HG02840 (cell line): ENCODE data around the gene LARP4.
"Not testable (repeated sequence)": the region's sequence is repeated elsewhere in the genome, so short reads cannot be mapped to it uniquely, and the experiment has no call there.

Experiments used
- ATAC-seq: cut with Tn5 transposase; IDR thresholded peaks from one replicate; pipeline ENCODE4 v1.9.1; 2021; ENCODE audit warnings: mild to moderate bottlenecking, moderate library complexity, moderate number of reproducible peaks; ENCODE audit not compliant: unreplicated experiment, low FRiP score

The LARP4 gene

GRCh38 chr12:50520416-50521207 is 119.9 kb downstream of the LARP4 start:
- no peak for ATAC-seq

DNA sequence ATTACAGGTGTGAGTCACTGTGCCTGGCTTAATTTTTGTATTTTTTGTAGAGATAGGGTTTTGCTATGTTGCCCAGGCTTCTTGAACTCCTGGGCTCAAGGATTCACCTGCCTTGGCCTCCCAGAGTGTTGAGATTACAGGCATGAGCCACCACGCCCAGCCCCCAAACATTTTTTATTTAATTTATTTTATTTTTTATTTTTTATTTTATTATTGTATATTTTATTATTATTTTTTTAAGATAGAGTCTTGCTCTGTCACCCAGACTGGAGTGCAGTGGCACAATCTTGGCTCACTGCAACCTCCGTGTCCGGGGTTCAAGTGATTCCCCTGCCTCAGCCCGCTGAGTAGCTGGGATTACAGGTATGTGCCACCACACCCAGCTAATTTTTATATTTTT is 121.1 kb downstream of the LARP4 start:
- not testable (repeated sequence) for ATAC-seq

DNA sequence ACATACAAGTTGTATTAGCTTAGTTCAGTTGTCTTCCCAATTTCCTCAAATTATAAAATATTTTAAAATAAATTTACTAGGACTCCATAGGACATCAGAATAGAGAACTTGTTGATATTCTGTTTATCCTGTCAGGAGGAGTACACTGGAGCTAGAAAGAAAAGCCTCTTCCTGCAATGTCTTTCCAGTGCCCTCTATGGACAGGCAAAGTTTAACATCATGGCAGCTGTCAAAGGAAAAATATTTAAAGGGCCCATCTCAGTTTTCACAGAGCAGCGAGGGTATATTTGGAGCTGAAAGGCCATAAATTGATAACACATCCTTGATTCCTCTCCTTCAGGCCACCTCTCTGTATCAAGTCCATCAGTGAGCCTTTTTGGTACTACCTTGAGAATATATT is 123.1 kb downstream of the LARP4 start:
- ATAC-seq: no peak

GRCh38 chr12:50524621-50525020 is 123.9 kb downstream of the LARP4 start:
- no peak for ATAC-seq

- ATAC-seq: no peak
Measured at GRCh38 chr12:50525422-50525821, 124.7 kb downstream of the LARP4 start.

- no peak for ATAC-seq
Measured at GRCh38 chr12:50527359-50527726, 126.7 kb downstream of the LARP4 start.

DNA sequence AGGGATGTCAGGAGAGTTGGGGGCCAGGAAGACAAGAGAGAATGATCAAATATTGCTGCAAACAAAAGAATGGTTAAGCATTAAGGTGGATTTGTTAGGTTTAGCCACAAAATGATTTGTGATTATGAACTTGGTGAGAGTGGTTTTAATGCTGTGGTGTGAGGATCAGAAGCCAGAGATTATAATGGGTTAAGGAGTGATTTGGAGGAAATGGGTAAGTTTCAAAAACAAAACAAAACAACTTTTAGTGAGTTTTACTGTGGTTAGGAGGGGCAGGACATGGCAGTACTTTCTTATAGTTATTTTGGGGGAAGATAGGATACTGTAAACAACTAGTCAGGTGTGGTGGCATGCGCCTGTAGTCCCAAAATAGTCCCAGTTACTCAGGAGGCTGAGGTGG is 128.1 kb downstream of the LARP4 start:
- ATAC-seq: no peak

- no peak for ATAC-seq
Measured at GRCh38 chr12:50529345-50529744, 128.7 kb downstream of the LARP4 start.
